ENCODE data around the gene TGFBR3L. TPM values are rescaled to one million over a fixed set of nuclear protein-coding genes. Genes with fewer than 3 reads are reported as not detected.

TGFBR3L gene
- total and polyA plus RNA-seq, 2 experiments from 2014 or later: 1.7 to 7.0 TPM

DNA sequence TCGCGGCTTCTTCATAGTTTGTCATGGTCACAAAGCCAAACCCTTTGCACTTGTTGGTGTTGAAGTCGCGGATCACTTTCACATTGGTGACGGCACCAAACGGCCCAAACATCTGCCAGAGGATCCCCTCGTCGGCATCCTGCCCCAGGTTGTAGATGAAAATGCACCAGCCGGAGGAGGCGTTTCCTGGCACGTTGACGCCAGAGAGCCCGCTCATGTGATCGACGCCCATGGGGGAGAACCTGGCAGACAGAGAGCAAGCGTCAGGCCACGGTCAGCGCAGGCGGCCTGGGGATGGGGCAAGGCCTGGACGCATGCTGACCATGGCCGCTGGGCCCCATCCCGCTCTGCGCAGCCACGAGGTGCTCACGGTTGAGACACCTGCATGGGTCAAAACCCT lies 48.9 kb downstream of the TGFBR3L start:
- ATAC-seq: no peak
- H3K4me3 Mint-ChIP-seq: no peak overlapping the region
- no peaks in the 10 kb centered on the region for H3K9me3 Mint-ChIP-seq
- Histone ChIP-seq H3K4me3 (no peak overlapping the region), H3K27ac (ENCODE audit: low read depth) (no peak overlapping the region), H2AFZ (no peak overlapping the region), H3K36me3 (ENCODE audit: insufficient read depth) (peaks cover 41% of the 10 kb centered on the region), H3K79me2 (replicated peaks; ENCODE audit: insufficient read depth) (no peaks in the 10 kb centered on the region; the same call in 1 of the 2 replicates), H3K4me2 (no peak overlapping the region), H3K9me2 (ENCODE audit: insufficient read depth) (no peaks in the 10 kb centered on the region), H4K20me1 (replicated peaks; ENCODE audit: insufficient read depth) (peaks cover 37% of the 10 kb centered on the region; the same call in 1 of the 2 replicates), H3K4me1 (ENCODE audit: insufficient read depth) (no peaks in the 10 kb centered on the region), H3K27me3 (ENCODE audit: insufficient read depth) (no peaks in the 10 kb centered on the region), H3F3A (replicated peaks; ENCODE audit: low read depth) (peaks cover 42% of the 10 kb centered on the region)
- H3K36me3 Mint-ChIP-seq (ENCODE audit: low read depth): peaks cover 64% of the 10 kb centered on the region
- peaks cover 11% of the 10 kb centered on the region for H3K27me3 Mint-ChIP-seq (ENCODE audit: insufficient read depth, low read depth, poor library complexity)
- no peak for TF ChIP-seq NANOG (IDR thresholded peaks at IDR 0.05; ENCODE audit: borderline replicate concordance)
- TF ChIP-seq EZH2phosphoT487 (IDR thresholded peaks at IDR 0.05; ENCODE audit: unreplicated experiment): no peak
- TF ChIP-seq, protein P1, sequence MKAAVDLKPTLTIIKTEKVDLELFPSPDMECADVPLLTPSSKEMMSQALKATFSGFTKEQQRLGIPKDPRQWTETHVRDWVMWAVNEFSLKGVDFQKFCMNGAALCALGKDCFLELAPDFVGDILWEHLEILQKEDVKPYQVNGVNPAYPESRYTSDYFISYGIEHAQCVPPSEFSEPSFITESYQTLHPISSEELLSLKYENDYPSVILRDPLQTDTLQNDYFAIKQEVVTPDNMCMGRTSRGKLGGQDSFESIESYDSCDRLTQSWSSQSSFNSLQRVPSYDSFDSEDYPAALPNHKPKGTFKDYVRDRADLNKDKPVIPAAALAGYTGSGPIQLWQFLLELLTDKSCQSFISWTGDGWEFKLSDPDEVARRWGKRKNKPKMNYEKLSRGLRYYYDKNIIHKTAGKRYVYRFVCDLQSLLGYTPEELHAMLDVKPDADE (IDR thresholded peaks at IDR 0.05): no peak
- TF ChIP-seq ZNF114 (CRISPR knock-in tag; IDR thresholded peaks at IDR 0.05): no peak
- TF ChIP-seq STAT1 (IDR thresholded peaks at IDR 0.05; ENCODE audit: unreplicated experiment): no peak
- no peak for DNase-seq (ENCODE audit: low spot score)
- H3K27ac Mint-ChIP-seq: no peak overlapping the region
- H3K4me1 Mint-ChIP-seq: peaks cover 9% of the 10 kb centered on the region; the same call in 2 of the 3 replicates

DNA sequence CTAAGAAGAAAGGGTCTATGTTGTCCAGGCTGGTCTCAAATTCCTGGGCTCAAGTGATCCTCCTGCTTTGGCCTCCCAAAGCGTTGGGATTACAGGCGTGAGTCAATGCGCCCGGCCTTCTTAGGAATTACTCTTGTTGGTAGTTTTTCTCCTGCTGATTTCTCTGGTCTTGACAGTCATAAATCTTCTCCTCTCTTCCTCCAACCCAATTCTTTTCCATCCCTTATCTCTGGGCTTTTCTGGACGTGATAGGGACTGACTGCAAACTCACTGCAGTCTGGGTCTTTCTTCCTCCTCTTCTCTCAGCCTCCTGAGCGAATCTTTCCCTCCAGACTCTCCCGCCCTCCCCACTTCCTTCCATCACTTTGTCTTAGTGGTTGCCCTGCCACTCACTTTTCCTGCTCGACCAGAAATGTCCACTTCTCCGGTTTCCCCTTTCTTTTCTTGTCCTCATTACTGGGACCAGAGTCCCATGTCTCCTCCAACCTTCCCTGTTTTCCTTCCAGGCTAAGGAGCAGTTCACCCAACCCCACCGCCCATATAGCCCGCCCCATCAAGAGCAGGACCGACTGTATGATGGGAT lies 50.7 kb downstream of the TGFBR3L start:
- H3K4me1 Mint-ChIP-seq: peaks cover 15% of the 10 kb centered on the region
- Histone ChIP-seq H3F3A (replicated peaks; ENCODE audit: low read depth) (peaks cover 39% of the 10 kb centered on the region), H2AFZ (no peak overlapping the region), H3K4me1 (ENCODE audit: insufficient read depth) (peaks cover 12% of the 10 kb centered on the region), H3K27ac (ENCODE audit: low read depth) (no peak overlapping the region), H3K79me2 (replicated peaks; ENCODE audit: insufficient read depth) (no peaks in the 10 kb centered on the region; the same call in 1 of the 2 replicates), H4K20me1 (replicated peaks; ENCODE audit: insufficient read depth) (peaks cover 42% of the 10 kb centered on the region; the same call in 1 of the 2 replicates), H3K4me3 (no peak overlapping the region), H3K9me2 (ENCODE audit: insufficient read depth) (no peaks in the 10 kb centered on the region), H3K27me3 (ENCODE audit: insufficient read depth) (no peaks in the 10 kb centered on the region), H3K36me3 (ENCODE audit: insufficient read depth) (peaks cover 44% of the 10 kb centered on the region), H3K4me2 (no peak overlapping the region)
- peaks cover 74% of the 10 kb centered on the region for H3K36me3 Mint-ChIP-seq (ENCODE audit: low read depth)
- H3K4me3 Mint-ChIP-seq: no peak overlapping the region
- DNase-seq (ENCODE audit: low spot score): no peak
- no peaks in the 10 kb centered on the region for H3K9me3 Mint-ChIP-seq
- H3K27me3 Mint-ChIP-seq (ENCODE audit: insufficient read depth, low read depth, poor library complexity): peaks cover 14% of the 10 kb centered on the region
- H3K27ac Mint-ChIP-seq: no peak overlapping the region
- TF ChIP-seq ZNF331 (CRISPR knock-in tag; IDR thresholded peaks at IDR 0.05; ENCODE audit: low read depth): no peak
- TF ChIP-seq EZH2 (IDR thresholded peaks at IDR 0.05; ENCODE audit: low read depth, unreplicated experiment): no peak
- TF ChIP-seq, protein P2, sequence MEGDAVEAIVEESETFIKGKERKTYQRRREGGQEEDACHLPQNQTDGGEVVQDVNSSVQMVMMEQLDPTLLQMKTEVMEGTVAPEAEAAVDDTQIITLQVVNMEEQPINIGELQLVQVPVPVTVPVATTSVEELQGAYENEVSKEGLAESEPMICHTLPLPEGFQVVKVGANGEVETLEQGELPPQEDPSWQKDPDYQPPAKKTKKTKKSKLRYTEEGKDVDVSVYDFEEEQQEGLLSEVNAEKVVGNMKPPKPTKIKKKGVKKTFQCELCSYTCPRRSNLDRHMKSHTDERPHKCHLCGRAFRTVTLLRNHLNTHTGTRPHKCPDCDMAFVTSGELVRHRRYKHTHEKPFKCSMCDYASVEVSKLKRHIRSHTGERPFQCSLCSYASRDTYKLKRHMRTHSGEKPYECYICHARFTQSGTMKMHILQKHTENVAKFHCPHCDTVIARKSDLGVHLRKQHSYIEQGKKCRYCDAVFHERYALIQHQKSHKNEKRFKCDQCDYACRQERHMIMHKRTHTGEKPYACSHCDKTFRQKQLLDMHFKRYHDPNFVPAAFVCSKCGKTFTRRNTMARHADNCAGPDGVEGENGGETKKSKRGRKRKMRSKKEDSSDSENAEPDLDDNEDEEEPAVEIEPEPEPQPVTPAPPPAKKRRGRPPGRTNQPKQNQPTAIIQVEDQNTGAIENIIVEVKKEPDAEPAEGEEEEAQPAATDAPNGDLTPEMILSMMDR (conservative IDR thresholded peaks at IDR 0.05; ENCODE audit: low read depth in 2 of 2): no peak
- TF ChIP-seq, protein P3, sequence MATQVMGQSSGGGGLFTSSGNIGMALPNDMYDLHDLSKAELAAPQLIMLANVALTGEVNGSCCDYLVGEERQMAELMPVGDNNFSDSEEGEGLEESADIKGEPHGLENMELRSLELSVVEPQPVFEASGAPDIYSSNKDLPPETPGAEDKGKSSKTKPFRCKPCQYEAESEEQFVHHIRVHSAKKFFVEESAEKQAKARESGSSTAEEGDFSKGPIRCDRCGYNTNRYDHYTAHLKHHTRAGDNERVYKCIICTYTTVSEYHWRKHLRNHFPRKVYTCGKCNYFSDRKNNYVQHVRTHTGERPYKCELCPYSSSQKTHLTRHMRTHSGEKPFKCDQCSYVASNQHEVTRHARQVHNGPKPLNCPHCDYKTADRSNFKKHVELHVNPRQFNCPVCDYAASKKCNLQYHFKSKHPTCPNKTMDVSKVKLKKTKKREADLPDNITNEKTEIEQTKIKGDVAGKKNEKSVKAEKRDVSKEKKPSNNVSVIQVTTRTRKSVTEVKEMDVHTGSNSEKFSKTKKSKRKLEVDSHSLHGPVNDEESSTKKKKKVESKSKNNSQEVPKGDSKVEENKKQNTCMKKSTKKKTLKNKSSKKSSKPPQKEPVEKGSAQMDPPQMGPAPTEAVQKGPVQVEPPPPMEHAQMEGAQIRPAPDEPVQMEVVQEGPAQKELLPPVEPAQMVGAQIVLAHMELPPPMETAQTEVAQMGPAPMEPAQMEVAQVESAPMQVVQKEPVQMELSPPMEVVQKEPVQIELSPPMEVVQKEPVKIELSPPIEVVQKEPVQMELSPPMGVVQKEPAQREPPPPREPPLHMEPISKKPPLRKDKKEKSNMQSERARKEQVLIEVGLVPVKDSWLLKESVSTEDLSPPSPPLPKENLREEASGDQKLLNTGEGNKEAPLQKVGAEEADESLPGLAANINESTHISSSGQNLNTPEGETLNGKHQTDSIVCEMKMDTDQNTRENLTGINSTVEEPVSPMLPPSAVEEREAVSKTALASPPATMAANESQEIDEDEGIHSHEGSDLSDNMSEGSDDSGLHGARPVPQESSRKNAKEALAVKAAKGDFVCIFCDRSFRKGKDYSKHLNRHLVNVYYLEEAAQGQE (IDR thresholded peaks at IDR 0.05; ENCODE audit: unreplicated experiment): no peak
- ATAC-seq: no peak

Measured in GM23338 (cell line).